Neural progenitor cell (in vitro differentiated cells): ENCODE results near the gene PACC1. TPM values are rescaled to one million over a fixed set of nuclear protein-coding genes. Genes with fewer than 3 reads are reported as not detected.

Experiments used
- DNase-seq: peaks from one replicate; pipeline ENCODE4 v3.0.0-alpha.2; 2016; ENCODE audit warnings: low spot score
- H2AFZ ChIP-seq: fragments of 200-600 bp; sonication (generic); replicated peaks from 2 replicates; pipeline ENCODE4 v1.6.1; 2016; ENCODE audit warnings: antibody characterized with exemption
- H3F3A ChIP-seq: fragments of 200-600 bp; sonication (generic); 2 replicates; pipeline ENCODE4 v1.6.1; 2016; ENCODE audit warnings: antibody characterized with exemption, low read depth
- H3K27ac ChIP-seq: fragments of 200-600 bp; sonication (generic); 2 replicates; pipeline ENCODE4 v1.5.1; 2016; ENCODE audit warnings: mild to moderate bottlenecking
- H3K27me3 ChIP-seq: fragments of 200-600 bp; sonication (generic); 2 replicates; pipeline ENCODE4 v1.6.1; 2016; ENCODE audit warnings: mild to moderate bottlenecking, moderate library complexity
- H3K36me3 ChIP-seq: fragments of 200-600 bp; sonication (generic); 2 replicates; pipeline ENCODE4 v1.5.1; 2016
- H3K4me1 ChIP-seq: fragments of 200-600 bp; sonication (generic); 2 replicates; pipeline ENCODE4 v1.6.1; 2016; ENCODE audit warnings: mixed run types
- H3K4me2 ChIP-seq: fragments of 200-600 bp; sonication (generic); 2 replicates; pipeline ENCODE4 v1.6.1; 2016
- H3K4me3 ChIP-seq: fragments of 200-600 bp; sonication (generic); 2 replicates; pipeline ENCODE4 v1.5.1; 2016
- H3K79me2 ChIP-seq: fragments of 200-600 bp; sonication (generic); 2 replicates; pipeline ENCODE4 v1.6.1; 2016; ENCODE audit warnings: low read depth
- H3K9ac ChIP-seq: fragments of 200-600 bp; sonication (generic); 2 replicates; pipeline ENCODE4 v1.6.1; 2016
- H3K9me3 ChIP-seq: fragments of 200-600 bp; sonication (generic); 2 replicates; pipeline ENCODE4 v1.5.1; 2016; ENCODE audit warnings: low read depth
- H4K20me1 ChIP-seq: fragments of 200-600 bp; sonication (generic); 2 replicates; pipeline ENCODE4 v1.6.1; 2016; ENCODE audit warnings: low read depth
- H3K27ac Mint-ChIP-seq: 3 replicates; pipeline ENCODE4 v1.8.0; 2021; ENCODE audit warnings: mixed read lengths
- H3K27me3 Mint-ChIP-seq: 2 replicates; pipeline ENCODE4 v1.8.0; 2022; ENCODE audit warnings: low read depth, mild to moderate bottlenecking, inconsistent platforms, moderate library complexity, mixed read lengths; ENCODE audit not compliant: insufficient read depth
- H3K36me3 Mint-ChIP-seq: 3 replicates; pipeline ENCODE4 v1.8.0; 2021; ENCODE audit warnings: mixed read lengths
- H3K4me1 Mint-ChIP-seq: 3 replicates; pipeline ENCODE4 v1.8.0; 2021; ENCODE audit warnings: mixed read lengths
- H3K4me3 Mint-ChIP-seq: 3 replicates; pipeline ENCODE4 v1.8.0; 2021; ENCODE audit warnings: mild to moderate bottlenecking, moderate library complexity, mixed read lengths
- H3K9me3 Mint-ChIP-seq: 3 replicates; pipeline ENCODE4 v1.8.0; 2020; ENCODE audit warnings: mixed read lengths
- EZH2 ChIP-seq: fragments of 200-600 bp; sonication (generic); IDR thresholded peaks from 2 replicates; pipeline ENCODE4 v1.6.1; 2017; ENCODE audit warnings: antibody characterized with exemption, mild to moderate bottlenecking, moderate library complexity
- EZH2phosphoT487 ChIP-seq: fragments of 200-600 bp; sonication (generic); IDR thresholded peaks from 2 replicates; pipeline ENCODE4 v1.6.1; 2017; ENCODE audit warnings: antibody characterized with exemption
- total RNA-seq: library from RNA; depleted of rRNA; stranded (reverse); fragments of >200 nt; gene quantifications from 2 replicates; pipeline ENCODE4 v1.2.3, GENCODE V29; 2015; ENCODE audit warnings: low replicate concordance
- TF ChIP-seq, protein P1 (sequence below): fragments of 200-600 bp; sonication (generic); IDR thresholded peaks from 2 replicates; pipeline ENCODE4 v1.5.1; 2017; ENCODE audit warnings: antibody characterized with exemption, mild to moderate bottlenecking

The PACC1 gene
- total RNA-seq: 16.5 and 21.1 TPM in 2 replicates

DNA sequence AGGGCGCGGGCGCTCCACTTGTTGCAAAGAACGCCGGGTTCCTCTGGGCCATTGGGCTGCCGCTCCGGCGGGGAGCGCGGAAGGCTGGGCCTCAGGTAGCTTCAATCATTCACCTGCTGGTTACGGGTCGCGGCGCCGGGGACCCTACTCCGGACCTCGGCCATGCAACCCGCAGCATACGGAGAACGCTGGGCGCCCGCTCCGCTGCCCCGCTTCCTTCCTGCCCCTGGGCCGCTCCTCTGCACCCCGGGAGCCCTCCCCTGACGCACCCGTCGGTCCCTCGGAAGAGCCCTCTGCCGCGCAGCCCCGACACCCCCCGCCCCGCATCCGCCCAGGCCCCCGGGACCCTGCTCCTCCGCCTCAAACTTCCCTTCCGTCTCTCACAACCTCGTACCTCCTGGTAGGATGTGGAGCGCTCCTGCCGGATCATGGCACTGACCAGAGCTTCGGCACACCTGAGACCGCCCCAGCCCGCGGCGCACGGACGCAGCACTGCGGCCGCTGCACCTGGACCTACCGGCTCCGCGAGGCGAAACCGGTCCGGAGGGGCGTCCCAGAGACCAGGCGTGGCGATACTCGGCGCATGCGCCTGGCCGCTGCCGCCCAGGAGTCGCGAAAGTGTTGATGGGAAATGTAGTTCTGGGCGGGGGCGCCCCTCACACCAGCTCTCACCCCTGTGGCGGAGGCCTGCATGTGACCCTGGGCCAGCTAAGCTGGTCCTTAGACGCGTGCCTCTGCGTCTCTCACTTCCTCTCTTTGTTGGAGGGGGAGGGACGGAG is at the start of gene PACC1:
PACC1 (minus strand) TSS at position 559 of the 779 bp plus-strand sequence; CDS start at position 430, 129 bp downstream.
- peak; percentile 98 for DNase-seq
- Mint-ChIP-seq H3K27me3 (peaks cover 11% of the 10 kb centered on the region), H3K36me3 (peaks cover 18% of the 10 kb centered on the region), H3K4me3 (peak within 1 kb of the TSS; percentile 92), H3K9me3 (no peaks in the 10 kb centered on the region), H3K27ac (peak within 1 kb of the TSS; percentile 95), H3K4me1 (peaks cover 21% of the 10 kb centered on the region)
- Histone ChIP-seq H3K27me3 (peaks cover 16% of the 10 kb centered on the region), H3K36me3 (no peaks in the 10 kb centered on the region), H3K9ac (no peak within 1 kb of the TSS), H3K4me1 (peaks cover 12% of the 10 kb centered on the region), H3F3A (peaks cover 6% of the 10 kb centered on the region), H3K79me2 (peaks cover 20% of the 10 kb centered on the region), H3K9me3 (no peaks in the 10 kb centered on the region), H3K4me2 (peak within 1 kb of the TSS; percentile 87), H3K4me3 (peak within 1 kb of the TSS; percentile 85), H2AFZ (peak within 1 kb of the TSS; percentile 98), H4K20me1 (peaks cover 27% of the 10 kb centered on the region), H3K27ac (no peak within 1 kb of the TSS)
- TF ChIP-seq, protein P1, sequence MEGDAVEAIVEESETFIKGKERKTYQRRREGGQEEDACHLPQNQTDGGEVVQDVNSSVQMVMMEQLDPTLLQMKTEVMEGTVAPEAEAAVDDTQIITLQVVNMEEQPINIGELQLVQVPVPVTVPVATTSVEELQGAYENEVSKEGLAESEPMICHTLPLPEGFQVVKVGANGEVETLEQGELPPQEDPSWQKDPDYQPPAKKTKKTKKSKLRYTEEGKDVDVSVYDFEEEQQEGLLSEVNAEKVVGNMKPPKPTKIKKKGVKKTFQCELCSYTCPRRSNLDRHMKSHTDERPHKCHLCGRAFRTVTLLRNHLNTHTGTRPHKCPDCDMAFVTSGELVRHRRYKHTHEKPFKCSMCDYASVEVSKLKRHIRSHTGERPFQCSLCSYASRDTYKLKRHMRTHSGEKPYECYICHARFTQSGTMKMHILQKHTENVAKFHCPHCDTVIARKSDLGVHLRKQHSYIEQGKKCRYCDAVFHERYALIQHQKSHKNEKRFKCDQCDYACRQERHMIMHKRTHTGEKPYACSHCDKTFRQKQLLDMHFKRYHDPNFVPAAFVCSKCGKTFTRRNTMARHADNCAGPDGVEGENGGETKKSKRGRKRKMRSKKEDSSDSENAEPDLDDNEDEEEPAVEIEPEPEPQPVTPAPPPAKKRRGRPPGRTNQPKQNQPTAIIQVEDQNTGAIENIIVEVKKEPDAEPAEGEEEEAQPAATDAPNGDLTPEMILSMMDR: peak; percentile 13
- TF ChIP-seq EZH2: no peak
- no peak for TF ChIP-seq EZH2phosphoT487

DNA sequence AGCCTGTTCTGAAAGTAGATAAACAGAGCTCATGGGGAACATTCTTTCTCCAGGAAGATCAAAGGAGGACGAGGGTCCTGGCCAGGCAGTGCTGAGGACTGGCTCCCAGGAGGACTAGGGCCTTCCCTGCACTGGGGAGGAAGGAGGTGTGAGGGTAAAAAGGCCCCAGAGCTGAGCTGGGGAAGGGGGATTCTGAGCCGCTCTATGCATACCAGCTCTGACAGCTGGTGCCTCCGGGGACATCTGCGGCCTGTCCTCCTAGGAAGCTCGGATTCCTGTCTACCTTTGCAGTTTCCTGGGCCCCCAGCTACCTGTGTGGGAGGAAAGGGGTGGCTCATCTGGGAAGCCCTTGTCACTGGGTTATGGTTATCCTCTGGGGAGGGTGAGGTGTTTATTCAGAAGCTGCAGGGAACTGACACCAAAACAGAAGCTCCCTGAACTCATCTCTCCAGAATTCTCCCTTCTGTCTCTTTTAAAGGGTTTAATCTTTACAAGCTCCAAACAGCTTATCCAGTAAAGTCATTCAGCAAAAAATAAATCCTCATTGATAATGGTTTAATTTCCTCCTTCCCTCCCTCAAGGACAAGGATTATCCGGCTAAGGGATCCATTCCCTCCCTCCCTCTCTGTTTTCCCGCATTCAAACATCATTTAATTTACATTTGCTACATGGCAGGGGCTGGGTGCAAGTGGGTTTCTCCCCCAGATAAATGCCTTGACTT is 49.0 kb upstream of the PACC1 start:
- H3K27ac ChIP-seq: no peak overlapping the region
- H3K27me3 Mint-ChIP-seq: peaks cover 9% of the 10 kb centered on the region
- peak overlapping the region; percentile 73 for H3K4me3 Mint-ChIP-seq
- H3K27ac Mint-ChIP-seq: peak overlapping the region; percentile 76
- no peaks in the 10 kb centered on the region for H3K9me3 ChIP-seq
- no peaks in the 10 kb centered on the region for H3K27me3 ChIP-seq
- no peaks in the 10 kb centered on the region for H3K79me2 ChIP-seq
- TF ChIP-seq, protein P1: no peak
- TF ChIP-seq EZH2phosphoT487 (no peak), EZH2 (no peak)
- H4K20me1 ChIP-seq: no peaks in the 10 kb centered on the region
- peaks cover 42% of the 10 kb centered on the region for H3K4me1 Mint-ChIP-seq
- H3F3A ChIP-seq: no peaks in the 10 kb centered on the region
- no peak overlapping the region for H2AFZ ChIP-seq
- no peak for DNase-seq
- no peaks in the 10 kb centered on the region for H3K36me3 ChIP-seq
- no peak overlapping the region for H3K4me2 ChIP-seq
- peaks cover 12% of the 10 kb centered on the region for H3K4me1 ChIP-seq
- H3K4me3 ChIP-seq: no peak overlapping the region
- peaks cover 2% of the 10 kb centered on the region for H3K9me3 Mint-ChIP-seq
- H3K36me3 Mint-ChIP-seq: no peaks in the 10 kb centered on the region
- H3K9ac ChIP-seq: no peak overlapping the region

DNA sequence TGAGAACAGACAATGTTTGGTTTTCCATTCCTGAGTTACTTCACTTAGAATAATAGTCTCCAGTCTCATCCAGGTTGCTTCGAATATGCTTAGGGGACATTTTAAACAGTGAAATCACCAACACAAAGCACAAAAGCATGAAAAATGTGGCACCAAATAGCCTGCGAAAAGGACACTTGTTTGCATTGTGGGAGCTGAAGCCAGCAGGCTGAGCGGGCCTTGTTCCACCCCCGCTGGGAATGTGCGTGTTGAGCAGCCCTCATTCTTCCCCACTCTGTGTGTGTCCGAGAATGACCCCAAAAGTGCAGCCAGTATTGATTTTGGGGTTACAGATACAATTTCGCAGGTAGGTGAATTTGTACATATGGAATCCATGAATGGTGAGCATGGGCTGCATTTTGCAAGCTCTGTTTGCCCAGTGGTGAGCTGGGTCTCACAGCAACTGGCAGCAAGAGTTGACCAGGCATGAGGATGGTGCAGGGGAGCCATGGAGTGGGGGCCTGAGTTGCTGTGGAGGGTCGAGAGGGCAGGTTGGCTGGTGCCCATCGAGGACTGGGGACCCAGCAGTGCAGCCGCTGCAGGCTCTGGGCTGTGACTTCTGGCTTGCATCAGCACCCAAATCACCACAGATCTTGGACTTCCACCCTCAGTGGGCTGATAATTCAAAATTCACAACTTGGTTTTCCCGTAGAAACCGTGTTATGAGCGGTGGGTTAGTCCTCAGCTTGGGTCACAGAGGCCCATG is 47.4 kb upstream of the PACC1 start:
- H3K4me1 ChIP-seq: peaks cover 12% of the 10 kb centered on the region
- H3K36me3 ChIP-seq: no peaks in the 10 kb centered on the region
- H3F3A ChIP-seq: no peaks in the 10 kb centered on the region
- H3K36me3 Mint-ChIP-seq: no peaks in the 10 kb centered on the region
- no peak overlapping the region for H3K27ac ChIP-seq
- no peaks in the 10 kb centered on the region for H4K20me1 ChIP-seq
- no peaks in the 10 kb centered on the region for H3K79me2 ChIP-seq
- H2AFZ ChIP-seq: no peak overlapping the region
- peaks cover 2% of the 10 kb centered on the region for H3K9me3 Mint-ChIP-seq
- TF ChIP-seq EZH2 (no peak), EZH2phosphoT487 (no peak)
- TF ChIP-seq, protein P1: no peak
- no peak overlapping the region for H3K4me2 ChIP-seq
- no peaks in the 10 kb centered on the region for H3K27me3 ChIP-seq
- DNase-seq: no peak
- H3K4me1 Mint-ChIP-seq: peaks cover 41% of the 10 kb centered on the region
- H3K4me3 Mint-ChIP-seq: peak overlapping the region; percentile 30
- no peaks in the 10 kb centered on the region for H3K9me3 ChIP-seq
- peak overlapping the region; percentile 29 for H3K27ac Mint-ChIP-seq
- peaks cover 9% of the 10 kb centered on the region for H3K27me3 Mint-ChIP-seq
- H3K9ac ChIP-seq: no peak overlapping the region
- no peak overlapping the region for H3K4me3 ChIP-seq
